H9 (cell line): ENCODE results near the gene ADGRL2. TPM values are rescaled to one million over a fixed set of nuclear protein-coding genes. Genes with fewer than 3 reads are reported as not detected.
A peak's percentile ranks its signal among the peaks of the same experiment; 100 is the strongest.

Experiments used
- DNase-seq: peaks from one replicate; pipeline ENCODE4 v3.0.0-alpha.2; 2017
- H2AFZ ChIP-seq: one replicate; pipeline ENCODE4 v1.6.1; 2013; ENCODE audit warnings: mild to moderate bottlenecking, low read length, control low read depth, moderate library complexity
- H2AK5ac ChIP-seq: 2 replicates; pipeline ENCODE4 v1.6.1; 2013; ENCODE audit warnings: low read length, control low read depth, mixed read lengths; ENCODE audit not compliant: insufficient read length
- H2BK120ac ChIP-seq: one replicate; pipeline ENCODE4 v1.6.1; 2013; ENCODE audit warnings: low read depth, mild to moderate bottlenecking, low read length, control low read depth, inconsistent platforms; ENCODE audit not compliant: poor library complexity, severe bottlenecking
- H2BK12ac ChIP-seq: 2 replicates; pipeline ENCODE4 v1.6.1; 2013; ENCODE audit warnings: low read length, control low read depth, mixed read lengths, low read depth; ENCODE audit not compliant: insufficient read length
- H2BK15ac ChIP-seq: 2 replicates; pipeline ENCODE4 v1.6.1; 2013; ENCODE audit warnings: low read depth, low read length, control low read depth
- H2BK20ac ChIP-seq: one replicate; pipeline ENCODE4 v1.6.1; 2013; ENCODE audit warnings: low read depth, mild to moderate bottlenecking, low read length, control low read depth, inconsistent platforms; ENCODE audit not compliant: poor library complexity, severe bottlenecking
- H2BK5ac ChIP-seq: 2 replicates; pipeline ENCODE4 v1.6.1; 2013; ENCODE audit warnings: low read length, control low read depth, mixed read lengths; ENCODE audit not compliant: insufficient read length
- H3K14ac ChIP-seq: 2 replicates; pipeline ENCODE4 v1.6.1; 2013; ENCODE audit warnings: low read length, control low read depth; ENCODE audit not compliant: insufficient read depth
- H3K18ac ChIP-seq: 2 replicates; pipeline ENCODE4 v1.6.1; 2013; ENCODE audit warnings: low read depth, mild to moderate bottlenecking, mixed read lengths, low read length, control low read depth; ENCODE audit not compliant: insufficient read length
- H3K23ac ChIP-seq: 2 replicates; pipeline ENCODE4 v1.6.1; 2013; ENCODE audit warnings: low read length, control low read depth, mixed read lengths, low read depth; ENCODE audit not compliant: insufficient read length
- H3K23me2 ChIP-seq: 2 replicates; pipeline ENCODE4 v1.6.1; 2013; ENCODE audit warnings: low read depth, mild to moderate bottlenecking, mixed read lengths, low read length, control low read depth; ENCODE audit not compliant: insufficient read length, poor library complexity, severe bottlenecking
- H3K27ac ChIP-seq: 2 replicates; pipeline ENCODE4 v1.5.1; 2013; ENCODE audit warnings: low read length, control low read depth, mixed read lengths, low read depth; ENCODE audit not compliant: insufficient read length
- H3K27me3 ChIP-seq: 2 replicates; pipeline ENCODE4 v1.6.1; 2013; ENCODE audit warnings: low read length, control low read depth, inconsistent platforms; ENCODE audit not compliant: insufficient read depth
- H3K4ac ChIP-seq: 2 replicates; pipeline ENCODE4 v1.6.1; 2013; ENCODE audit warnings: low read depth, mild to moderate bottlenecking, control low read depth, inconsistent platforms, low read length, moderate library complexity
- H3K4me1 ChIP-seq: 2 replicates; pipeline ENCODE4 v1.6.1; 2013; ENCODE audit warnings: low read length, control low read depth, inconsistent platforms; ENCODE audit not compliant: insufficient read depth
- H3K4me2 ChIP-seq: 2 replicates; pipeline ENCODE4 v1.6.1; 2013; ENCODE audit warnings: low read length, control low read depth, mixed read lengths; ENCODE audit not compliant: insufficient read length, insufficient read depth
- H3K56ac ChIP-seq: 2 replicates; pipeline ENCODE4 v1.6.1; 2013; ENCODE audit warnings: low read depth, mild to moderate bottlenecking, mixed read lengths, low read length, control low read depth; ENCODE audit not compliant: insufficient read length
- H3K79me1 ChIP-seq: 2 replicates; pipeline ENCODE4 v1.6.1; 2013; ENCODE audit warnings: low read depth, mild to moderate bottlenecking, moderate library complexity, low read length, control low read depth, inconsistent platforms; ENCODE audit not compliant: insufficient read depth, poor library complexity, severe bottlenecking
- H3K79me2 ChIP-seq: 2 replicates; pipeline ENCODE4 v1.6.1; 2013; ENCODE audit warnings: low read length, control low read depth, inconsistent platforms; ENCODE audit not compliant: insufficient read depth
- H3K9ac ChIP-seq: 2 replicates; pipeline ENCODE4 v1.6.1; 2013; ENCODE audit warnings: low read length, control low read depth, mixed read lengths; ENCODE audit not compliant: insufficient read length; ENCODE audit errors: extremely low read depth
- H3K9me3 ChIP-seq: one replicate; pipeline ENCODE4 v1.6.1; 2013; ENCODE audit warnings: low read depth, low read length, inconsistent platforms; ENCODE audit not compliant: control insufficient read depth
- H3T11ph ChIP-seq: one replicate; pipeline ENCODE4 v1.6.1; 2013; ENCODE audit warnings: mild to moderate bottlenecking, low read length, control low read depth, inconsistent platforms
- H4K20me1 ChIP-seq: one replicate; pipeline ENCODE4 v1.6.1; 2013; ENCODE audit not compliant: control insufficient read depth, insufficient read length, insufficient read depth
- H4K5ac ChIP-seq: 2 replicates; pipeline ENCODE4 v1.6.1; 2013; ENCODE audit warnings: low read depth, mild to moderate bottlenecking, mixed read lengths, low read length, control low read depth; ENCODE audit not compliant: insufficient read length
- H4K8ac ChIP-seq: replicated peaks from 2 replicates; pipeline ENCODE4 v1.6.1; 2013; ENCODE audit warnings: low read length, control low read depth, mixed read lengths, low read depth; ENCODE audit not compliant: insufficient read length
- H4K91ac ChIP-seq: 2 replicates; pipeline ENCODE4 v1.6.1; 2013; ENCODE audit warnings: low read depth, mild to moderate bottlenecking, moderate library complexity, mixed read lengths, low read length, control low read depth; ENCODE audit not compliant: insufficient read length
- H3K27ac Mint-ChIP-seq, 3 experiments: 2 replicates in 2 of 3; 3 replicates in 1 of 3; pipeline ENCODE4 v1.8.0; 2020 to 2021; ENCODE audit warnings: mixed read lengths in 3 of 3, mild to moderate bottlenecking in 1 of 3, moderate library complexity in 1 of 3
- H3K27me3 Mint-ChIP-seq: 2 replicates; pipeline ENCODE4 v1.8.0; 2021; ENCODE audit warnings: low read depth, mild to moderate bottlenecking, moderate library complexity, mixed read lengths
- H3K36me3 Mint-ChIP-seq, 3 experiments: 2 replicates in 2 of 3; 3 replicates in 1 of 3; pipeline ENCODE4 v1.8.0; 2020 to 2021; ENCODE audit warnings: low read depth in 3 of 3, mixed read lengths in 3 of 3; ENCODE audit not compliant: insufficient read depth in 1 of 3
- H3K4me1 Mint-ChIP-seq, 2 experiments: 2 replicates each; pipeline ENCODE4 v1.8.0; 2020; ENCODE audit warnings: mixed read lengths in 2 of 2
- H3K4me3 Mint-ChIP-seq, 2 experiments: 2 replicates in 1 of 2; 3 replicates in 1 of 2; pipeline ENCODE4 v1.8.0; 2020 to 2021; ENCODE audit warnings: mild to moderate bottlenecking in 2 of 2, mixed read lengths in 2 of 2, moderate library complexity in 1 of 2
- H3K9me3 Mint-ChIP-seq, 2 experiments: 2 replicates in 1 of 2; 3 replicates in 1 of 2; pipeline ENCODE4 v1.8.0; 2020; ENCODE audit warnings: mild to moderate bottlenecking in 2 of 2, mixed read lengths in 2 of 2, moderate library complexity in 1 of 2
- CTCF ChIP-seq: fragments of 200-600 bp; sonication (generic); conservative IDR thresholded peaks from 3 replicates; pipeline ENCODE4 v1.8.0; 2021; ENCODE audit warnings: antibody characterized with exemption, mild to moderate bottlenecking
- WGBS: extraction: QIAGEN DNeasy Blood & Tissue Kit; methylation state at CpG from one replicate; pipeline ENCODE4 v1.1.7; 2013; ENCODE audit warnings: missing lambda C conversion rate, low lambda C conversion rate, mixed read lengths; ENCODE audit not compliant: insufficient read length; ENCODE audit errors: extremely low coverage; 5-methylcytosine and 5-hydroxymethylcytosine counted together
- total RNA-seq: library from RNA; stranded (reverse); gene quantifications from 2 replicates; pipeline ENCODE4 v1.2.1, GENCODE V29; 2021

ADGRL2 gene
- total RNA-seq, 1 experiment from 2014 or later = 119 TPM

- Mint-ChIP-seq H3K36me3 (peaks cover 8 to 13% (median 10%) of the 10 kb centered on the region in 3 experiments; a peak in 6 of 7 replicates), H3K4me3 (no peak overlapping the region)
- no CpG with 5 or more reads among the region's 3 CpGs for WGBS
These were observed 111.6 kb downstream of the ADGRL2 start for GRCh38 chr1:81912383-81912782.

More at GRCh38 chr1:81912383-81912782, 111.6 kb downstream of the ADGRL2 start:
- no peak overlapping the region for H3K18ac ChIP-seq
- H3K56ac ChIP-seq = no peak overlapping the region
- H3K23me2 ChIP-seq = no peaks in the 10 kb centered on the region
- H3K14ac ChIP-seq = no peak overlapping the region
- no peak overlapping the region for H3T11ph ChIP-seq
- H2AK5ac ChIP-seq = no peak overlapping the region
- no peak overlapping the region for H2AFZ ChIP-seq
- Mint-ChIP-seq H3K27me3 (no peaks in the 10 kb centered on the region), H3K27ac (peak overlapping the region in 1 of 3 experiments; percentile 76; a peak in 2 of 7 replicates), H3K9me3 (no peaks in the 10 kb centered on the region), H3K4me1 (peaks cover 11 to 30% of the 10 kb centered on the region in 2 experiments)
- no peak overlapping the region for H2BK120ac ChIP-seq
- H3K9ac ChIP-seq = no peak overlapping the region
- H3K27ac ChIP-seq = no peak overlapping the region
- H4K91ac ChIP-seq = no peak overlapping the region
- no peak overlapping the region for H2BK5ac ChIP-seq
- no peaks in the 10 kb centered on the region for H3K79me1 ChIP-seq
- H4K20me1 ChIP-seq = no peaks in the 10 kb centered on the region
- H3K4me2 ChIP-seq = no peak overlapping the region
- H2BK20ac ChIP-seq = no peak overlapping the region
- no peak overlapping the region for H4K8ac ChIP-seq
- no peaks in the 10 kb centered on the region for H3K9me3 ChIP-seq
- H2BK12ac ChIP-seq = no peak overlapping the region
- no peaks in the 10 kb centered on the region; the same call in 1 of the 2 replicates for H3K79me2 ChIP-seq
- H3K4ac ChIP-seq = no peak overlapping the region
- no peak overlapping the region for H2BK15ac ChIP-seq
- H3K27me3 ChIP-seq = no peaks in the 10 kb centered on the region
- no peak for DNase-seq
- no peak for TF ChIP-seq CTCF
- H3K23ac ChIP-seq = no peak overlapping the region
- H4K5ac ChIP-seq = no peak overlapping the region
- H3K4me1 ChIP-seq = no peaks in the 10 kb centered on the region
